GM13977 (cell line): Measurements from ENCODE around the gene HOXB9.
A peak's percentile ranks its signal among the peaks of the same experiment; 100 is the strongest.

Source experiments
- DNase-seq: peaks from one replicate; pipeline ENCODE4 v3.0.0; 2012; ENCODE audit warnings: low spot score
- CTCF ChIP-seq: IDR thresholded peaks from 2 replicates; pipeline ENCODE4 v1.5.1; 2012; ENCODE audit warnings: mild to moderate bottlenecking, control low read depth; ENCODE audit not compliant: insufficient read depth; ENCODE audit errors: extremely low read depth, missing control alignments
- in situ Hi-C: fragments of 300-500 bp; cut with MboI; formaldehyde crosslinking; loops from one replicate; pipeline ENCODE4 v1.12.0; 2022; ENCODE audit warnings: low sequenced_read_pairs, low pct_unique_long_range_greater_than_20kb, mixed read lengths, inconsistent platforms; ENCODE audit not compliant: unreplicated experiment

HOXB9 gene

GRCh38 chr17:48626245-48627117 is at the start of gene HOXB9:
Gene HOXB9 (minus strand): TSS chr17:48626358. CDS start chr17:48626269, 89 bp downstream.
- no peak for TF ChIP-seq CTCF
- in situ Hi-C loops: no loop called here
- DNase-seq: no peak

- no peak for TF ChIP-seq CTCF
- no peak for DNase-seq
- in situ Hi-C loops: no loop called here
Observed at GRCh38 chr17:48672340-48672739, 46.2 kb upstream of the HOXB9 start.

- in situ Hi-C loops: no loop called here
- DNase-seq: peak; percentile 69
- TF ChIP-seq CTCF: peak; percentile 80
Observed at GRCh38 chr17:48671697-48672171, 45.6 kb upstream of the HOXB9 start.

- no peak for DNase-seq
- no peak for TF ChIP-seq CTCF
- in situ Hi-C loops: no loop called here
Observed at GRCh38 chr17:48663134-48663924, 37.2 kb upstream of the HOXB9 start.

GRCh38 chr17:48655913-48656312 is 29.8 kb upstream of the HOXB9 start:
- no peak for TF ChIP-seq CTCF
- no peak for DNase-seq
- in situ Hi-C loops: no loop called here

GRCh38 chr17:48649741-48650140 is 23.6 kb upstream of the HOXB9 start:
- in situ Hi-C loops: no loop called here
- no peak for DNase-seq

More at GRCh38 chr17:48649741-48650140, 23.6 kb upstream of the HOXB9 start:
- TF ChIP-seq CTCF: no peak
